HG02981 (cell line): Measurements from ENCODE around the gene LINGO3.
A peak's percentile ranks its signal among the peaks of the same experiment; 100 is the strongest.

Experiments
- ATAC-seq: cut with Tn5 transposase; IDR thresholded peaks from one replicate; pipeline ENCODE4 v1.9.1; 2021; ENCODE audit warnings: mild to moderate bottlenecking, moderate library complexity; ENCODE audit not compliant: unreplicated experiment

LINGO3 gene

GRCh38 chr19:2339644-2340310, 31.8 kb upstream of the LINGO3 start:
- ATAC-seq = no peak

GRCh38 chr19:2338751-2339643, 31.0 kb upstream of the LINGO3 start:
- no peak for ATAC-seq

GRCh38 chr19:2338055-2338615, 30.2 kb upstream of the LINGO3 start:
- no peak for ATAC-seq

GRCh38 chr19:2337329-2337707, 29.4 kb upstream of the LINGO3 start:
- no peak for ATAC-seq

- ATAC-seq = no peak
Measured at GRCh38 chr19:2336528-2337328, 28.8 kb upstream of the LINGO3 start.

GRCh38 chr19:2335848-2336247, 27.9 kb upstream of the LINGO3 start:
- ATAC-seq = no peak

GRCh38 chr19:2334986-2335846, 27.3 kb upstream of the LINGO3 start:
- ATAC-seq = no peak

GRCh38 chr19:2334426-2334825, 26.5 kb upstream of the LINGO3 start:
- ATAC-seq = no peak

GRCh38 chr19:2333807-2334211, 25.9 kb upstream of the LINGO3 start:
- ATAC-seq = no peak

GRCh38 chr19:2333027-2333806, 25.3 kb upstream of the LINGO3 start:
- ATAC-seq = no peak

GRCh38 chr19:2332341-2333026, 24.5 kb upstream of the LINGO3 start:
- ATAC-seq = no peak

- ATAC-seq = no peak
Measured at GRCh38 chr19:2331601-2332246, 23.8 kb upstream of the LINGO3 start.

GRCh38 chr19:2330632-2331284, 22.8 kb upstream of the LINGO3 start:
- ATAC-seq = no peak

- no peak for ATAC-seq
Measured at GRCh38 chr19:2330255-2330631, 22.3 kb upstream of the LINGO3 start.

- no peak for ATAC-seq
Measured at GRCh38 chr19:2329501-2329916, 21.6 kb upstream of the LINGO3 start.

- ATAC-seq = no peak
Measured at GRCh38 chr19:2329149-2329478, 21.2 kb upstream of the LINGO3 start.

- peak; percentile 49 for ATAC-seq
Measured at GRCh38 chr19:2328401-2329148, 20.6 kb upstream of the LINGO3 start, which contains the start of the genes LSM7 and SPPL2B. LSM7 (minus strand) TSS chr19:2328586; CDS start chr19:2328566, 20 bp downstream. SPPL2B (plus strand) TSS chr19:2328684; CDS start chr19:2328710, 26 bp downstream.
